ENCODE measurements around the gene ERC2.
"Not testable (repeated sequence)": the region's sequence is repeated elsewhere in the genome, so short reads cannot be mapped to it uniquely, and the experiment has no call there.

Gene ERC2

DNA sequence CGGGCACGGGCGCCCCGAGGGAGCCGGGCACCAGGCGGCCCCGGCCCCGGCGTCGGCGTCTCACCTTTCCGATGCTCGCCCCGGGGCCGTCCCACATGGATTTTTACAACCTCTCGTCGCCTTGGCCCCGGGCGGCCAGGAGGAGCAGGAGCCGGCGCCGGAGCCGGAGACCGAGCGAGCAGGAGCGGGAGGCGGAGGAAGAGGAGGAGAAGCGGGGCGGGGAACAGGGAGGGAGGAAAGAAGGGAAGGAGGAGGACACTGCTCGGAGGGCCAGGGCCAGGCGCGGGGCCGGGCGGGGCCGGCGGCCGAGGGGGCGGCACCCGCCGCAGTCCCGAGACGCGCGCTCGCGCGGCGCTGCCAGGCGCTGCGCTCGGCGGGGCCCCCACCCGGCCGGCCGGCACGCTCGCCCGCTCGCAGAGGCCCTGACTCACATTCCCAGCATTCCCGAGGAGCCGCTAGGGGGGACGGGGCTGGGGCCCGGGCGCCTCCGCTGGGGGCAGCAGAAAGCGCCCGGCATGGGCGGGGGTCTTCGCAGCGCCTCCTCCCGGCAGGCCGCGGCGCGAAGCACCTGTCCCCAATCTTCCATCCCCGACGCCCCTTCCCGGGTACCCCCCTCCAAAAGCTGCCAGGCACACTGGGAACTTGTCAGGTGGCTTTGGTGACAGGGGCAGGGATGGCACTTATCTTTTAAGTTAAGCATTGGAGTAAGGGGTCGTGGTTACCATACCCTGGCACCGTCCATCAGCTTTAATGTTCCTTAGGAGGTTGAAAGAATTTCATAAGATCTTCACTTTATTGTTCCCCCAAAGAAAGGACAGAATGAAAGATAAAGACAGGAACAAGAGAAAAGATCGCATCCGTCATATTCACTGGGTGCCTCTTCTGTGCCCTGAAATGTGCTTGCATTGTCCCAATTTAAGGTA is at the start of gene ERC2:
ERC2 (minus strand) TSS at position 284 of the 923 bp plus-strand sequence.
- DNase-seq = no peak

GRCh38 chr3:56502738-56503137 is 34.5 kb upstream of the ERC2 start:
- DNase-seq = no peak

DNA sequence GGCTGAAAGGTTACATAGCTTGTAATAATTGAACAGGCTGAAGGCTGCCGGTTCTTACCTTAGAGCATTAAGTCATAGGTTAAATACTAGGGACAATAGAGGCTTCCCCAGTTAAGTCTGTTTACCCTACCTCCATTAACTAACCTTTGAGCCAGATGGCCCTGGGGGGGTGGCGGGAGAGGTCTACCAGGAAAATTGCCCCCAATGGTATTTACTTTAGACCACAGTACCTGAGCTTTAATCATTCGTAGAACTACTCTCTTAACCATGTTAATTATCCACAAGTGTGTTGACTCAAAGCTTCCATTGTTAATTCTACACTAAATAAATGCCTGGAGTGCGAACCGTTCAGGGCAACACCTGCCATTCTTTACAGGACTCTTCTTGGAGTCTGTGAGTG is 28.1 kb upstream of the ERC2 start:
- DNase-seq = not testable (repeated sequence)

DNA sequence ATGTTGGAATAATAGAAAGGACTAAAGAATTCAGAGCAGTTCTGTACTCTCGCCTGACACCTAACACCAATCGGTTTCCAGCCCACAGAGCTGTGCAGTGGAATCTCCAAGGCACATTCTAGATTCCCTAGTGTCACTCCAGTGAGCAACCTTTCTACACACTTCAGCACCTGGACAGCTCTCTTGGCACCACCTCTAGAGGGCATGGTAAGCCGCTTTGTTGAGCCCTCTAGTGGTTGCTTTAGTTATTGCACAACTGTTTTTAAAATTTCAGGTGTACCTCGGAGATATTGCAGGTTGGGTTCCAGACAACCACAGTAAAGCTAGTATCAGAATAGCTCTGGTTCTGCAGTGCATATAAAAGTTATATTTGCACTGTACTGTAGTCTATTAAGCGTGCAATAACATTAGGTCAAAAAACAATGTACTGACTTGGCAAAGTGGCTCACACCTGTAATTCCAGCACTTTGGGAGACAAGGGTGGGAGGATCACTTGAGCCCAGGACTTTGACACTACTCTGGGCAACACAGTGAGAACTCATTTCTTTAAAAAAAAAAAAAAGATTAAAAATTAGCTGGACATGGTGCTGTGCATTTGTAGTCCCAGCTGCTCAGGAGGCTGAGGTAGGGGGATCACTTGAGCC is 26.5 kb upstream of the ERC2 start:
- DNase-seq = peak in 1 of 2 experiments; percentile 11

GRCh38 chr3:56491566-56491965 is 23.3 kb upstream of the ERC2 start:
- DNase-seq = no peak

DNA sequence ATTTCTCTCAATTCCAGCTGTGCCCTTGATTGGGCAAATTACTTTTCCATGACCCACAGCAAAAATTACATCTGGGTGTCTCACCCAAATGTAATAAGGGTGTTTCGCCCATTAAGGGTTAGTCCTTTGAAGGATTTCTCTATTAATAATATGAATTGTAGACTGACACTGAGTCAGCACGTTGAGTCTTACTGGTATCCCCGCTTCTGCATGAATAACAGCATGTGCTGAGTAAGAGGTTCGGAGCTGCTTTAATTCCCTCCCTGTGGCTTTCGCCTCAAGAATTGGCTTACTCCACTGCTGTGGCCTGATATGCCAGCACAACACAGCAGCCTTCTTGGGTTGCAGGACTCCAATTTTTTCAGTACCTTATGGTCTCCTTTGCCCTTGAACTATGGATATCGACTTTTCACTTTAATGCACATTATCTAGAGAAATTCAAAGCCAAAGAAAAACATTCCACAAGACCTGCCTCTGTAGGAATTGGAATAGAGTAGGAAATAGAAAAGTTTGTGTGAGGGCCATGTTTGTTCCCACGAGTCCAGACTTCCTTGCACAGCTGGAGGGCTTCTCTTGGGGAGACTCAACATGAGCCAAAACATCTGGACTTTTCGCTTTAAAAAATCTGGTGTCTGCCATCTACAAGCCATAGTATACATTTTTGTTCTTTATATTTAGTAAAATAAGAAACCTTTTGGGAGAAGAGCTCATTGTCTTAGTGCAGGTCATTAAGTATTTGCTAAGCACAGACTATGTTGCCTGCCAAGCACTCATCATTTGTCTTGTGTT is 20.7 kb upstream of the ERC2 start:
- DNase-seq = no peak

- no peak for DNase-seq
Observed at GRCh38 chr3:56484525-56485032, 16.3 kb upstream of the ERC2 start.

- no peak for DNase-seq
Observed at GRCh38 chr3:56484122-56484521, 15.9 kb upstream of the ERC2 start.

GRCh38 chr3:56477646-56478045 is 9.4 kb upstream of the ERC2 start:
- no peak for DNase-seq

DNA sequence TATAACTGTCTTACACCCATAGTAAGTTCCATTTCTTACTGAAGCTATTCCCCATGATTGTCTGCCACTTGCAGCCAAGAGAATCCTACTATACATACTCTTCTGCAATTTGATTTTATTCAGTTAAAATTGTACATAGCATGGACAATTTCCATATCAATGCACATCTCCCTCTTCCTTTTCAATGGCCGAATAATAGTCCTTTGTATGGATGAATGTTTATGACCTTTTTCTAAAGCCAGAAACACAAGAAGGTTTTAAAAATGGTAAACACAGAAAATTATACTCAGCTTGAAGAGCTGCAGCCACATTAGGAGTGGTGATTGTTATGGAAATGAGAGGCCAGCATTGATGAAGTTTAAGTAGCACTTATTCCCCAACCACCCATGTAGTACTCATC is 8.5 kb upstream of the ERC2 start:
- no peak for DNase-seq

- DNase-seq = no peak
Observed at GRCh38 chr3:56471771-56472170, 3.5 kb upstream of the ERC2 start.

DNA sequence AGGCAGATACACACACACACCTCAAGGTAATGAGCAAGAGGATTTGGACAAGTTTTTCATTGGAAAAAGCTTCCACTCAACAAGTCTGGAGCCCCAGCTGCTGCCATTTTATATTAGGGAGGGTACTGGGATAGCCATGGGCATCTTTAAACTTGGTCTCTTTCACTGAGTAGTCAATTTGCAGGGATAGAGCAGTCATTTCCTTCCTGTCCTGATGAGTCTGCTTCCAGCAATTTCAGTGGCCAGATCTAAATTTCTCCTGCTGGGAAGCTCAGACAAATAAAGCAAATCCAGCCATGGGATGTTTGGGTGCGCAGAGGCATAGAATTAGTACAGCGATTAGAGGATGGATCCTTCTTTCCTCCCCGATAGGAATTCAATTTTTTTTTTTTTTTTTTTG is 874 bp upstream of the ERC2 start:
- DNase-seq = no peak

DNA sequence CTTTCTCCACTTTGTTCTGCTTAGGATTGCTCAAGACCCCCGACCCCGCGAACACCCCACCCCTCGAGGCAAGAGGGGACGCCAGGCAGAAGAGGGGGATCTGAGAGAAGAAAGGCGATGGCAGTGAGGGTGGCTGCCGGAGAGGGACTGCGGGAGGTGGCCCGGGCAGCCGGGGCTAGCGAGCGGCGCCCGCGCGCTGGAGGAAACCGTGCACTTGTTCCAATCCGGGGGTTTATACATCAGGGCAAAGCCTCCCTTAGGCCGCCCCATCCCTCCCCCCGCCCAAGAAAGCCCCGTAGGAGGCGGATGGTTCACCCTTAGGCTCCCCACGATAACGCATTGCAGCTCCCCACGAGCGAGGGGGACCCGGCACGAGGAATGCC is 475 bp downstream of the ERC2 start:
- DNase-seq = no peak

DNA sequence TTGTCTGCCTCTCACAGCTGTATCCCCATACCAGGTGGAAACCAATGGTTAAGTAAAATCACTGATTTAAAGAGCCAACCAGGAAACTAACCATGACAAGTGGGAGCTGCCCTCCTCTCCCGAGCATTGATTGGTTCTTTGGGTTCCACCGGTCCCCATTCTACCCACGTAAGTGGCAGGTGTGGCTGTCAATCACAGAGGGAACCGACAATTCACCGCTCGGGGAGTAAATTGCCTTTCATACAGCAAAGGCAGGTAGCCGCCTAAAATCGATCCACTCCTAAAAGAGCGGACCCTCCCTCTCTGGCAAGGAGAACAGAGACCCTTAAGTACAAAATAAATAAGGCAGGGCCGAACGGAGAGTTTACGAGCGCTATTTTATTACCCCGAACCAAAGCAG is 1.2 kb downstream of the ERC2 start:
- peak; percentile 44 to 70 for DNase-seq

DNA sequence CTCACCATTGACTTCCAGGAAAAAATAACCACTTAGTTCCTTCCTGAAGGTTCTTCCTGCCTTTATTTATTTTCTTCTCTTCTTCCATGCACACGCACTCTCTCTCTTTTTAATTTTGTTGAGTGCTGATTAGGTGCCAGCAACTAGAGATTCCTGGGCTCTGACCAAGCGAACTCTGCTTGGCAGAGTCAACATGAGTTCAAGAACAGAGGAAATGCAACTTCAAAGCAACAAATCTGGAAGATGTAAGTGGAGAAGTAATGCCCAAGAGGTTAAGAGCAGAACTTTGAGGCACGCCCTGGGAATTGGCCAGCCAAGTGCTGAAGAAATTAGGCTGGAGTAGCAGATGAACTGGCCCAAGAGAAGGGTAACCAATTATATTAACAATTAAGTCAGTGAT is 8.5 kb downstream of the ERC2 start:
- DNase-seq = no peak

- DNase-seq = no peak
Observed at GRCh38 chr3:56459104-56459496, 9.2 kb downstream of the ERC2 start.

GRCh38 chr3:56458496-56459103 is 9.7 kb downstream of the ERC2 start:
- no peak for DNase-seq

- no peak for DNase-seq
Observed at GRCh38 chr3:56456117-56456516, 12.2 kb downstream of the ERC2 start.

DNA sequence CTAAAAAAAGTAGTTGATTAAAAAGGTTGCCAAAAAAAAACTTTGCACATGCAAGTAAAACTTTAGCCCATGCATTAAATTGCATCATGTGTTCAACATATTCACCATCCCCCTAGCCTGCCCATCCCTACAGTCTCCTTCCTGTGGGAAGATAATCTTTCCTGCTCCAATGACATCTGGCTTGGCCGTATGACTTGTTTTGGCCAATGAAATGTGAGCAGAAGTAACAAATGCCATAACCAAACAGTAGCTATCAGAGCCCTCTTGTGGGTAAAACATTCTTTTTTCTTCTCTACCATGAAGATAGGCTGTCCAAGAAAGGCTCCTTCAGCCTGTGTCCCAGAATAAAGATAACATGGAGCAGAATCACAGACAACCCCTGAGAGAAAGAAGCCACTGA is 15.3 kb downstream of the ERC2 start:
- DNase-seq = no peak

DNA sequence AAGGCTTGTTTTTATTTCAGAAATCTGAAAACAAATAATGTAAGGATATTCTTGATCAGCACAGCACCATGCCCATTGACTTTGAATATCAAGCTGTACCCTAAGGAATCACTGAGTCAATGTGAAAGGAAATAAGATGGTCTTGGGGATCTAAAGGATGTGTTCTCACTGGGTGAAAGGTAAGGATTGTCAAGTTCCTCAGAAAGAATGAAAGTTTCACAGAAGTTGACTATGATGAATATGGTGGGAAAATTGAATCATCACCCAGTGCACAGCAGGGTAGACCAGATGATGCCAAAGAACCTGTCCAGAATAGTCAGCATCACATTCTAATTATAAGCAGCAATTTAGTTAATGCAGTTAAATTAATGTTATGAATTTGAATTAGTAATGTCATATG is 16.2 kb downstream of the ERC2 start:
- DNase-seq = no peak

GRCh38 chr3:56443372-56443771 is 24.9 kb downstream of the ERC2 start:
- no peak for DNase-seq

DNA sequence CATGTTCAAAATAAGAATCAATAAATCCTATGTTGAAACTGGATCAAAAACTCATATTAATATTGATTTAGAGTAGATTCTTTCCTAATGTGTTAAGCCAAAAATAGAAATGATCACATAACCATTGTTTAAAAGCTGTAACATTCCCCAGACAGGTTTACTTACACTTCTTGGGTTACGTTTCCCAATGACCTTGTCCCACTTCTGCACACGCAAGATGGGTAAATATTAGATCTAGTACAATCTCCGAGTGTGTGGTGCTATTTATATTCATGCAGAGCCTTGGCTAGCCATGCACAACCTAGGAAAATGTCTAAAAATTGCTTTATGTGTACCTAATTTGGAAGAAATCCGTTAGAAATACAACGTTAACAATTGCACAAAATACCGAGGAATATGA is 39.6 kb downstream of the ERC2 start:
- no peak for DNase-seq

DNA sequence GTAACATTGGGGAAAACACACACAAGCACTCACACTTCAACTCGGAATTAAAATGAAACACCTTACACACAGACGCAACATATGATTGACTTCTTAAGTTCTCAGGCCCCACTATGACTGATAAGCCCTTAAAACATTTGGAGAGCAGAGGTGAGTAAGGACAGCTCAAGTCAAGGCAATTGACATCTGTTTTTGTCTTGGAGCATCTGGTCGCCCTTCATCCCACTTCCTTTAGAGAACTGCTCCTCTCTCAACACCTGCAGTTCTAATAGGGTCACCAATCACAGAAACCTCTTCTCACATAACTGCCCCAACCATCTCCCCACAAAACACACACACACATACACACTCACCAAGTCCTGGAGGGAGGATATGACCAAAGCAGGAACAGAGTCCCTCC is 43.4 kb downstream of the ERC2 start:
- DNase-seq = no peak
